ENCODE measurements around the gene LURAP1L.

DNA sequence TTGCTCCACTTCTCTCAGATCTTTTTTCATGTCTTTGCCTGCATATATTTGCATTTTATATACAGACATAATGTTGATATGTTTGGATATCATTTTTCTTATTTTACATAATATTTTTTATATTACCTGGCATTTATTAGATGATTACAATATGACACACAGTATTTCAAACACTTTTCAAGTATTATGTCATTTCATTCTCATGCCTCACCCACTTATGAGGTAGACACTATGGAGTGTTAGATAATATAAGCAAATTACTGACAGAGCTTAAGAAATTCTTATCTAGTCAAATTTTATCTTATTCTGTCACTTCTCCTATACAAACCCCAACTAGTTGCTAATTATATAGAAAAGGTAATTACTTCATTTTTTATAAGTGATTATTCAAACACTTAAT is 11.1 kb downstream of the LURAP1L start:
- TF ChIP-seq CTCF (IDR thresholded peaks at IDR 0.05), result no peak
- no peak for TF ChIP-seq POLR2A (IDR thresholded peaks at IDR 0.05)
